Left ventricle myocardium inferior (tissue), 1 donor: ENCODE results near the gene RNF126. TPM values are rescaled to one million over a fixed set of nuclear protein-coding genes. Genes with fewer than 3 reads are reported as not detected.
"Not testable (repeated sequence)": the region's sequence is repeated elsewhere in the genome, so short reads cannot be mapped to it uniquely, and the experiment has no call there.

ENCODE experiments used
- DNase-seq: peaks from one replicate; pipeline ENCODE4 v3.0.0-alpha.2; 2020
- H3K27ac ChIP-seq: fragments of 200-600 bp; replicated peaks from 2 replicates; pipeline ENCODE4 v1.8.0; 2021
- H3K27me3 ChIP-seq: fragments of 200-600 bp; 2 replicates; pipeline ENCODE4 v1.8.0; 2021; ENCODE audit warnings: low read depth
- H3K36me3 ChIP-seq: fragments of 200-600 bp; 2 replicates; pipeline ENCODE4 v1.8.0; 2021
- H3K4me1 ChIP-seq: fragments of 200-600 bp; 2 replicates; pipeline ENCODE4 v1.8.0; 2021
- H3K4me3 ChIP-seq: fragments of 200-600 bp; 2 replicates; pipeline ENCODE4 v1.8.0; 2021; ENCODE audit warnings: mild to moderate bottlenecking, moderate library complexity
- H3K9me3 ChIP-seq: fragments of 200-600 bp; replicated peaks from 2 replicates; pipeline ENCODE4 v1.8.0; 2021
- intact Hi-C: fragments of 100-400 bp; cut with micrococcal nuclease; formaldehyde crosslinking; loops from one replicate; pipeline ENCODE4 v1.11.0; 2022
- total RNA-seq: library from RNA; stranded (reverse); fragmentation: NEBNext Ultra II Directional; extraction: Animal tissue kit (Norgen Biotek cat#: 25700); gene quantifications from one replicate; pipeline ENCODE4 v1.2.1, GENCODE V29; 2021
- TF ChIP-seq, protein P1 (sequence below): fragments of 200-600 bp; IDR thresholded peaks from 2 replicates; pipeline ENCODE4 v1.8.0; 2021; ENCODE audit warnings: antibody characterized with exemption, mild to moderate bottlenecking, borderline replicate concordance
- donor health status: DM: no; HTN: yes; CAD: no; lungs with severe emphysema.

The RNF126 gene
- total RNA-seq, 1 donor from 2014 or later, result 25.5 TPM

- TF ChIP-seq, protein P1, sequence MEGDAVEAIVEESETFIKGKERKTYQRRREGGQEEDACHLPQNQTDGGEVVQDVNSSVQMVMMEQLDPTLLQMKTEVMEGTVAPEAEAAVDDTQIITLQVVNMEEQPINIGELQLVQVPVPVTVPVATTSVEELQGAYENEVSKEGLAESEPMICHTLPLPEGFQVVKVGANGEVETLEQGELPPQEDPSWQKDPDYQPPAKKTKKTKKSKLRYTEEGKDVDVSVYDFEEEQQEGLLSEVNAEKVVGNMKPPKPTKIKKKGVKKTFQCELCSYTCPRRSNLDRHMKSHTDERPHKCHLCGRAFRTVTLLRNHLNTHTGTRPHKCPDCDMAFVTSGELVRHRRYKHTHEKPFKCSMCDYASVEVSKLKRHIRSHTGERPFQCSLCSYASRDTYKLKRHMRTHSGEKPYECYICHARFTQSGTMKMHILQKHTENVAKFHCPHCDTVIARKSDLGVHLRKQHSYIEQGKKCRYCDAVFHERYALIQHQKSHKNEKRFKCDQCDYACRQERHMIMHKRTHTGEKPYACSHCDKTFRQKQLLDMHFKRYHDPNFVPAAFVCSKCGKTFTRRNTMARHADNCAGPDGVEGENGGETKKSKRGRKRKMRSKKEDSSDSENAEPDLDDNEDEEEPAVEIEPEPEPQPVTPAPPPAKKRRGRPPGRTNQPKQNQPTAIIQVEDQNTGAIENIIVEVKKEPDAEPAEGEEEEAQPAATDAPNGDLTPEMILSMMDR, result no peak
- Histone ChIP-seq H3K4me1 (peaks cover 61% of the 10 kb centered on the region), H3K27ac (peak within 1 kb of the TSS; percentile 99)
Measured at GRCh38 chr19:676339-677105, 13.5 kb upstream of the RNF126 start, which contains the start of gene FSTL3. TSS of gene FSTL3 (plus strand) at chr19:676392. CDS start at chr19:676424, 32 bp downstream.

GRCh38 chr19:676007-676338 is 13.0 kb upstream of the RNF126 start:
- peaks cover 10% of the 10 kb centered on the region for H3K27me3 ChIP-seq
- no peaks in the 10 kb centered on the region for H3K9me3 ChIP-seq
- H3K4me1 ChIP-seq, result peaks cover 57% of the 10 kb centered on the region
- intact Hi-C loops, result no loop called here
- TF ChIP-seq, protein P1, result no peak
- H3K36me3 ChIP-seq, result no peaks in the 10 kb centered on the region
- DNase-seq, result peak; percentile 62
- peak overlapping the region; percentile 99 for H3K27ac ChIP-seq
- peak overlapping the region; percentile 90 for H3K4me3 ChIP-seq

More at GRCh38 chr19:676339-677105, 13.5 kb upstream of the RNF126 start, which contains the start of gene FSTL3:
- DNase-seq, result no peak
- Histone ChIP-seq H3K4me3 (peak within 1 kb of the TSS; percentile 90), H3K27me3 (peaks cover 10% of the 10 kb centered on the region), H3K9me3 (no peaks in the 10 kb centered on the region), H3K36me3 (no peaks in the 10 kb centered on the region)
- intact Hi-C loops, result no loop called here

DNA sequence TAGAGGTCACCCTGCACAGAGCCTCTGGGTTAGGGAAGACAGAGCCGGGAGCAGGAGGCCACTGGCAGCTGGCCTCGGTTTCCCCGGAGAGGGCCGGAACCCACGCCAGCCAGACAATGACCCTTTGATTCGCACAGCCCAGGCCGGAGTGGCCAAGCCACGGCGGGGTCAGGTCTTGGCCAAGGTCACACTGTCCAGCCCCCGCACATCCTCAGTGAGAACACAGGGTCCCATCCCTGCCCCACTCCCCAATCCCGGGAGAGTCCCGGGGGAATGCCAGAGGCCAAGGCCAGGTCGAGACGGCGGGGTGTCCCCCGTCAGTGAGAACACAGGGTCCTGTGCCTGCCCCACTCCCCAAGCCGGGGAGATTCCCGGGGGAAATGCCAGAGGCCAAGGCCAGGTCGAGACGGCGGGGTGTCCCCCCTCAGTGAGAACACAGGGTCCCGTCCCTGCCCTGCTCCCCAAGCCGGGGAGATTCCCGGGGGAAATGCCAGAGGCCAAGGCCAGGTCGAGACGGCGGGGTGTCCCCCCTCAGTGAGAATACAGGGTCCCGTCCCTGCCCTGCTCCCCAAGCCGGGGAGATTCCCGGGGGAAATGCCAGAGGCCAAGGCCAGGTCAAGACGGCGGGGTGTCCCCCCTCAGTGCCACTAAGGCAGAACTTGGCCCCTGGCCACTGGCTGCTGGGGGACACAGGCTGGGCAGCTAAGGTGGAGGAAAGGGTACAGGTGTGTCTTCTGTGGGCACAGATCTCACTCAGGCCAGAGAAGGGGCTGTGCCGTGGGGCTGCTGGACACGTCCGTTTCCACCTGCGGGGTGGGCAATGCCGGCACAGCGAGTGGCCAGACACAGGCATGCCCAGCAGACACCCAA is 11.5 kb upstream of the RNF126 start:
- H3K4me3 ChIP-seq, result no peak overlapping the region
- DNase-seq, result peak; percentile 58
- H3K27me3 ChIP-seq, result peaks cover 10% of the 10 kb centered on the region
- no peaks in the 10 kb centered on the region for H3K9me3 ChIP-seq
- peaks cover 46% of the 10 kb centered on the region for H3K4me1 ChIP-seq
- intact Hi-C loops, result no loop called here
- no peaks in the 10 kb centered on the region for H3K36me3 ChIP-seq
- H3K27ac ChIP-seq, result peak overlapping the region; percentile 99
- TF ChIP-seq, protein P1, result no peak

- Histone ChIP-seq H3K9me3 (peaks cover 7% of the 10 kb centered on the region), H3K27me3 (no peaks in the 10 kb centered on the region), H3K36me3 (no peaks in the 10 kb centered on the region), H3K27ac (no peak overlapping the region), H3K4me3 (no peak overlapping the region), H3K4me1 (peaks cover 12% of the 10 kb centered on the region)
- TF ChIP-seq, protein P1, result no peak
- intact Hi-C loops, result no loop called here
- DNase-seq, result no peak
Measured at GRCh38 chr19:670609-671075, 7.6 kb upstream of the RNF126 start.

GRCh38 chr19:668675-669434 is 5.8 kb upstream of the RNF126 start:
- DNase-seq, H3K36me3 ChIP-seq, H3K9me3 ChIP-seq, H3K4me3 ChIP-seq, H3K27me3 ChIP-seq, H3K27ac ChIP-seq: not testable (repeated sequence)
- intact Hi-C loops, result loop anchor here (5.0 kb wide), 1 partner anchor 63 kb away; no protein-coding TSS in a partner anchor
- peaks cover 14% of the 10 kb centered on the region for H3K4me1 ChIP-seq

GRCh38 chr19:666985-667573 is 4.1 kb upstream of the RNF126 start:
- intact Hi-C loops, result loop anchor here (5.0 kb wide), 1 partner anchor 65 kb away; no protein-coding TSS in a partner anchor
- H3K4me3 ChIP-seq, H3K9me3 ChIP-seq, DNase-seq, H3K27me3 ChIP-seq, H3K36me3 ChIP-seq, H3K27ac ChIP-seq: not testable (repeated sequence)
- H3K4me1 ChIP-seq, result peaks cover 29% of the 10 kb centered on the region
